22Rv1 (cell line): ENCODE results near the gene FAM180A.

Experiments
- H3K27ac ChIP-seq: fragments of 450-650 bp; 2 replicates; pipeline ENCODE4 v1.5.1; 2017
- ZFX ChIP-seq: fragments of 450-650 bp; IDR thresholded peaks from 2 replicates; pipeline ENCODE4 v1.6.1; 2017; ENCODE audit warnings: antibody characterized with exemption, borderline replicate concordance
- TF ChIP-seq, protein P1 (sequence below): fragments of 450-650 bp; IDR thresholded peaks from 2 replicates; pipeline ENCODE4 v1.5.1; 2017; ENCODE audit warnings: mild to moderate bottlenecking

Gene FAM180A

DNA sequence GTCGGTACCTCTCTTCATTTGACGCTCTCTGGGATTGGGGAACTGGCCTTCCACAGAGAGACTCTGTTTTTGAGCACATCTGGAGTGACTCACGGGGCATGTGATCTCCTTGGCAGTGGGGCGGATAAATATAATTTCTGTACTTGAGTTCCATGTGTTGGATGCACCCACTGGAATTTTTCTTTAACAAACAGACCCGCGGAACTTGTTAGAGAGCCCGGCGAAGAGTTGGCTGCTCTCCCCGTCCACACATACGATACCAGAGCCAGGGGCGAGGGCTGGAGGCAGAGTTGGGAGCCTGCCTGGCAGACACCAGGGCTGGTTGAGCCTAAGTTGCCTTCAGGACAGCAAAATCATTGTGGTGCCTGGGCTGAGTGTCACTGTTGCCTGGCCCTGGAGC is at the start of gene FAM180A:
FAM180A (minus strand) TSS at position 44 of the 400 bp plus-strand sequence. CDS start 233 bp downstream, outside the sequence.
- TF ChIP-seq ZFX = no peak
- TF ChIP-seq, protein P1, sequence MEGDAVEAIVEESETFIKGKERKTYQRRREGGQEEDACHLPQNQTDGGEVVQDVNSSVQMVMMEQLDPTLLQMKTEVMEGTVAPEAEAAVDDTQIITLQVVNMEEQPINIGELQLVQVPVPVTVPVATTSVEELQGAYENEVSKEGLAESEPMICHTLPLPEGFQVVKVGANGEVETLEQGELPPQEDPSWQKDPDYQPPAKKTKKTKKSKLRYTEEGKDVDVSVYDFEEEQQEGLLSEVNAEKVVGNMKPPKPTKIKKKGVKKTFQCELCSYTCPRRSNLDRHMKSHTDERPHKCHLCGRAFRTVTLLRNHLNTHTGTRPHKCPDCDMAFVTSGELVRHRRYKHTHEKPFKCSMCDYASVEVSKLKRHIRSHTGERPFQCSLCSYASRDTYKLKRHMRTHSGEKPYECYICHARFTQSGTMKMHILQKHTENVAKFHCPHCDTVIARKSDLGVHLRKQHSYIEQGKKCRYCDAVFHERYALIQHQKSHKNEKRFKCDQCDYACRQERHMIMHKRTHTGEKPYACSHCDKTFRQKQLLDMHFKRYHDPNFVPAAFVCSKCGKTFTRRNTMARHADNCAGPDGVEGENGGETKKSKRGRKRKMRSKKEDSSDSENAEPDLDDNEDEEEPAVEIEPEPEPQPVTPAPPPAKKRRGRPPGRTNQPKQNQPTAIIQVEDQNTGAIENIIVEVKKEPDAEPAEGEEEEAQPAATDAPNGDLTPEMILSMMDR = no peak
- no peak within 1 kb of the TSS for H3K27ac ChIP-seq

DNA sequence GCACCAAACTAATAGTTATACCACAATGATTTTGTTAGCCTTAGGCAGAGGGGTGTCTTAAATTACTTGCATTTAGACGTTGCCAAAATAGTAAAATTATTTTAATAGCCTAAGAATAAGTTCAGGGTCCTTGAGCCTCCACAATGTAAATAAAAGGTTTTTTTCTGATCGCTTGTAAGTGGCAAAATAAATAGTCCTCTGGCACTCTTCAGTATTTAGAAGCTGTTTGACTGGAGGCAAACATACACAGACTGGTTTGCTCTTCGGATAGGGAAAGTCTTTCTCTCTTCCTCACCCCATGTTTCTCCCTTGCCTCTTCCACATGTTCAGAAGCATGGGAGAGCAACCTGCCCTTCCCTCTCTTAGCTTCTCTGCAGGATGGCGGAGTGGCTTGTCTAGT is 49.5 kb upstream of the FAM180A start:
- TF ChIP-seq, protein P1 = no peak
- no peak for TF ChIP-seq ZFX
- no peak overlapping the region for H3K27ac ChIP-seq

- no peak overlapping the region for H3K27ac ChIP-seq
- no peak for TF ChIP-seq ZFX
- TF ChIP-seq, protein P1 = no peak
These were observed 47.4 kb upstream of the FAM180A start for GRCh38 chr7:135795846-135796570.

DNA sequence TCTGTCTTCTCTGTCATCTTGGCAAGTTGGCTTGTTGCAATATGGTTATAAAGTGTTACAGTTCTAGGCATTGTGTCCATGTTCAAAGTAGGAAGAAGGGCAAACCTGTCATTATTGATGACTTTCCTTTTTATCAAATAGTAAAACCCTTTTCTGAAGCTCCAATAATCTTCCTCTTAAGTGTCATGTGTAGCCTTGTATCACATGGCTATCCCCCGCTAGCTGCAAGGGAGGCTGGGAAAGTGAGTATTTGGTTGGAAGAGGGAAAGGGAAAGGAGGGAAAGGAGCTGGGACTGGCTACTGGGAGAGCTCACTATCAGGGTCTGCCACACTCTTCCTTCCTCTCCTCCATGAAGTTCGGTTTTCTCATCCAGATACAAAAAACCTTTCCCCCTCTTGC is 45.2 kb upstream of the FAM180A start:
- no peak overlapping the region for H3K27ac ChIP-seq
- TF ChIP-seq ZFX = no peak
- TF ChIP-seq, protein P1 = no peak

- H3K27ac ChIP-seq = no peak overlapping the region
These were observed 44.3 kb upstream of the FAM180A start for GRCh38 chr7:135792866-135793265.

DNA sequence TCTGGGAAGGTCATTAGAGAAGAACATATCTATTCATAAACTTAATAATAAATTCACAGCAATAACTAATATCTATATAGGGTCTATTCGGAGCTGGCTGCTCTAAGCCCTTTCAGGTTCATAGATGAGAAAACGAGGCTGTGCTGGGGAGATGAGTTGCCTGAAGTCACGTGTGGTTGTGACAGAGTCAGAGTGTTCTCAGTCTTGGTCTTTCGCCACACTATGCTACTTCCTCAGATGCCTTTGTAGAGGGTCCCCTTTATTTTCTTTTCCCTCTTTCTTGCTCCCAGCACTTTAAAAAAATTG is 43.7 kb upstream of the FAM180A start:
- no peak overlapping the region for H3K27ac ChIP-seq
- TF ChIP-seq ZFX = no peak
- TF ChIP-seq, protein P1 = no peak

More at GRCh38 chr7:135792866-135793265, 44.3 kb upstream of the FAM180A start:
- TF ChIP-seq, protein P1 = no peak
- TF ChIP-seq ZFX = no peak

DNA sequence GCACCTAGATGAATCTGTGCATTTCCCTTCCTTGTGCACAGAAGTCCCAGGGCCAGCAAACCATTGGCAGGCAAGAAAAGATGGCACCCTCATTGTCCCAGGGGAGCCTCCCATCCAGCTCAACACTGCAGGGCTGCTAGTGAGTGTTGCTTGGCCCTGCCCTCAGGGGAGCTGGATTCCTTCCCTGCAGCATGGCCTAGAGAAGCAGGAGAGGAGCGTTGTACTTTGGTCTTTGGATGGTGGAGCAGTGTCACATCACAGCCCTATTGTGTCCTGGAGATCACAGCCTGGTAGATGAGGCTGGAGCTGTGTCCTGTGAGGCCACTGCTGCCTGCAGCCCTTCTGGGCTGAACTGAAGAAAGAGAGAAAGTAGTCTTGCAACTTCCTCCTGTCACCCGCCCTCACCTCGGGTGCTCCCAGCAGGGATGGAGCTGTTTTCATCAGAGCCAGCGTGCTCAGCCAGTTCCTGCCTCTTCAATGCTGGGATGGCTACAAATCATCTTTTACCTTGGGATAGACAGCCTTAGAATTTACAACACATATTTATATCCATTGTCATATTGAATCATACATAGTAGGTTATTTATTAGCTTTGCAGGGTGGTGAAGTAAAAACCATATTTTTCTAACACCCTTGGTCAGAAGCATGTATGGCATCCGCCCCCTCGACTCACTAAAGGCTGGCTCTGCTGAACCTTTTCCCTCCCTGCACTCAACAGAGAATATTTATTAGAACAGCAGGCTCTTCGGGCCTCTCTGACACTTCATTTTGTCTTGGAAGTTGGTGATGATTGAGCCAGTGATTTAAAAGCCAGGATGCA is 43.1 kb upstream of the FAM180A start:
- TF ChIP-seq, protein P1 = no peak
- TF ChIP-seq ZFX = no peak
- no peak overlapping the region for H3K27ac ChIP-seq
